Activated naive CD4-positive, alpha-beta T cell treated with anti-CD3 and anti-CD28 coated beads, Interleukin-2, amount 50 U/mL, for 72 hours (primary cell): ENCODE measurements around the gene FTO. TPM values are rescaled to one million over a fixed set of nuclear protein-coding genes. Genes with fewer than 3 reads are reported as not detected.

ENCODE experiments used
- ATAC-seq, 2 donors: fragments of 150-1000 bp; cut with Tn5 transposase; 2 replicates each; pipeline ENCODE4 v1.10.0; 2021; ENCODE audit warnings: mild to moderate bottlenecking in 2 of 2, moderate library complexity in 2 of 2
- DNase-seq, 2 donors: peaks; one replicate each; pipeline ENCODE4 v3.0.0; 2021 to 2022; ENCODE audit warnings: low spot score in 2 of 2
- H3K27ac Mint-ChIP-seq, 2 donors: one replicate each; pipeline ENCODE4 v1.8.0; 2022; ENCODE audit warnings: mild to moderate bottlenecking in 2 of 2, mixed read lengths in 2 of 2
- H3K36me3 Mint-ChIP-seq, 2 donors: one replicate each; pipeline ENCODE4 v1.8.0; 2022; ENCODE audit warnings: mixed read lengths in 2 of 2
- H3K9me3 Mint-ChIP-seq, 2 donors: one replicate each; pipeline ENCODE4 v1.8.0; 2022; ENCODE audit warnings: mixed read lengths in 2 of 2
- total RNA-seq, 2 donors: library from RNA; stranded (reverse); gene quantifications; one replicate each; pipeline ENCODE4 v1.2.3, GENCODE V29; 2022

FTO gene
- total RNA-seq, 2 donors from 2014 or later = 57.5 to 63.1 TPM

DNA sequence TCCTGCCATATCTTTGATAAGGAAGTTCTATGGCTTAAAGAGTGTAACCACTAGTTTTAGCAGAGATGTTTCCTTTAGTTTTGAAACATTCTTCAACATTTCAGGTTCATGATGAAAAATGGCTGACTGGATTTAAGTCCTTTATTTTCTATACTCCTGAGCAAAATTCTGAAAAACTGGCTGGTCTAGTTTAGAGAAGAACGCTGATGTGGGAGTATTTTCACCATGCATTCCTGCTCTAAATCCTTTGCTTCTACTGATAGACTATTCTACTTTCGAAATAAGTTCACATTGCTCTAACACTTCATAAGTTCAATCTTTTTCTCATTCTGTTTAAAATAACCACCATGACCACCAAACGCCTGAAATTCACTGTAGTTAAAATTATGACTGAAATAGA lies 281.9 kb downstream of the FTO start:
- Mint-ChIP-seq H3K36me3 (no peaks in the 10 kb centered on the region), H3K9me3 (no peaks in the 10 kb centered on the region), H3K27ac (no peak overlapping the region)
- ATAC-seq (no peak), DNase-seq (no peak)

DNA sequence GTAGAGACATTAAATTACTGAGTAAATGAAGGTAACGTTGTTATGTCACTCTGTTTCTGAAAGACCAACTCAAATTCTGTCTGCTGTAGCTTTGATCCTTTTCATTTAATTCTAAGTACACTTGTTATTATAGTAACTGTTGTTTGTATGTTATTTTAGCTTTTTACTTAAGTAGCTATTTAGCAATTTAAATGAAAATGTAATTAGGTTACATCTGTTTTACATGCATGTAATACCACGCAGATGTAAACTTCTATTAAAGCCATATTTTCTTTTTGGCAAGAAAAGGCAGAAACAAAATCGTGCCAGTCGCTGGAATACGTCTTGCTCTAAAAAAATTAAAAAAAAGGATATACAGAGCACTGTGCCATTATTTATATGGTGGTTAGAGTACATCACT lies 282.8 kb downstream of the FTO start:
- Mint-ChIP-seq H3K36me3 (no peaks in the 10 kb centered on the region), H3K9me3 (no peaks in the 10 kb centered on the region), H3K27ac (no peak overlapping the region)
- DNase-seq (no peak), ATAC-seq (no peak)

DNA sequence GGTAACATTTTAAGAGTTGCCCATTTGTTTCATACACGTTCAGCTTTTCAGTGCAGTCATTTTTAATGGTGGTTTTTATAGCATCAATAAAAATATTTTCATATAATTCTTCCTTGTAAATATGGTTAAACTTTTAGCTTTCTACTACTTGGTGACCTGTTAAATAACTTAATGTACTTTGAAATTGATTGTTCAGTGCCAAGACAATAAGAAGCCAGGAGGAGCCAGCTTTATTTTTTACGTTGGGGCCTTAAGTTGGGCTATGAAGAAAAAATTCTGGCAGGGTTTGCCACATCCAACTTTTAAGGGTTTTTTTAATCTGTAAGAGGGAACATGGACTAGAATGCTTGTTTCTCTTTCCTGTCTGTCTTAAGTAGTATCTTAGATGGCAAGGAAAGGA lies 284.2 kb downstream of the FTO start:
- H3K9me3 Mint-ChIP-seq = no peaks in the 10 kb centered on the region
- ATAC-seq (no peak), DNase-seq (no peak)
- H3K27ac Mint-ChIP-seq = no peak overlapping the region
- H3K36me3 Mint-ChIP-seq = no peaks in the 10 kb centered on the region

DNA sequence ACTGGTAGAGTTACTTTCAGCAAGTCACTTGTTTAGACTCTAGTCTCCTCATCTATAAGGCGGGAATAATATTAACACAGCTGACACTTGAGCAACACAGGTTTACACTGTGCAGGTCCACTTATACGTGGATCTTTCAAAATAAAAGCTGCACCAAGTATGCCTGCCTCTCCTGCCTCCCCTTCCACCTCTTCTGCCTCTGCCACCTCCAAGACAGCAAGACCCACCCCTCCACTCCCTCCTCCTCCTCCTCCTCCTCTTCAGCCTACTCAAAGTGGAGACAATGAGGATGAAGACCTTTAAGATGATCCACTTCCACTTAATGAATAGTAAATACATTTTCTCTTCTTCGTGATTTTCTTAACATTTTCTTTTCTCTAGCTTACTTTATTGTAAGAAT lies 285.6 kb downstream of the FTO start:
- Mint-ChIP-seq H3K36me3 (peaks cover under 1% of the 10 kb centered on the region in 2 donors), H3K9me3 (no peaks in the 10 kb centered on the region), H3K27ac (no peak overlapping the region)
- DNase-seq (no peak), ATAC-seq (no peak)

DNA sequence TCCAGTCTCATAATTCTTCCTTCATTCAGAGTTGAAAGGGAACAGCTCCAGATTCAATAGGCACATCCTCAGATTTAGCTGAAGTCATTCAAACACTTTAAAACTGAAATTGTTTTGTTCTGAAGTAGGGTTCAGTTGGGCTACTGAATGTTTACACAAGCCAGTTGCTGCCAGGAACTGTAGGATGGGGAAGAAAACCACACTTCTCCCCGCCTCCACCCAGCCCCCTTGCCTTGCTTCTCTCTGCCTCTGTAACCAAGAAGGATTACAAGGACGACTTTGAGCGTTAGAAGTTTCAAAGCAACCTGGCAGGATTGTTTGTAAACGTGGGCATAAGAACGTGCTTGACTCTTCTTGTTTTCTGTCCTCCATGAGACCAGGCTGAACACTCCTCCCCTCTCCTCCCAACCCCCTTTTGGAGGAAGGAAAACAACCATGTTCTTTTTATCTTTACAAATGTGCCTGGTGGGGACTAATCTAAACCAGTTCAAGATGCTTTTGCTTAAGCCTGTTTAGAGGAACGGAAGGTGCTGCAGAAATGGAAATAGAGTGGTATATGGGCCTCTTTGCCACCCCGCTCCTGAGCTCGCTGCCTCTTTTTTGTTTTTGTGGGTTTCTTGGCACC lies 287.9 kb downstream of the FTO start:
- no peak for DNase-seq
- Mint-ChIP-seq H3K36me3 (peaks cover 21 to 22% of the 10 kb centered on the region in 2 donors), H3K9me3 (peaks cover 0 to 7% of the 10 kb centered on the region in 2 donors), H3K27ac (peak overlapping the region in 1 of 2 donors; percentile 6)
- no peak for ATAC-seq

DNA sequence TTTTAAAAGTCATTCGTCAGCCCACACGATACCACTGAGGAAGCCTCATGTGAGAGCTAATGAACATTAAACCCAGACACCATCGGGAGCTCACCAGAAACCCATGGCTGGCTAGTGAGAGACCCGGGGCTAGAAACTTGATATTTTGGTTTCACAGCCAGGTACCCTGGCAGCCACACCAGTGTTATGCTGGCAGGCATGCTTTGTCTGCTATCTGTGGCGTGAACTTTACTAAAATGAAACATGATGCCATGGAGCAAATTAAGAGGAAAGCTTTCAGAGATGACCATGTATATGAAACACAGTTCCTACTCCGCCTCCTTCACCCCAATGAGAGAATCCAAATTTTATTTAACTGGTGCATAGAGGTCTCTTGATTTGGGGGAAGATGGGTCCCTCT lies 291.4 kb downstream of the FTO start:
- Mint-ChIP-seq H3K36me3 (peaks cover 21 to 23% of the 10 kb centered on the region in 2 donors), H3K27ac (peak overlapping the region in 1 of 2 donors; percentile 59), H3K9me3 (peaks cover 0 to 8% of the 10 kb centered on the region in 2 donors)
- no peak for DNase-seq
- ATAC-seq = no peak

DNA sequence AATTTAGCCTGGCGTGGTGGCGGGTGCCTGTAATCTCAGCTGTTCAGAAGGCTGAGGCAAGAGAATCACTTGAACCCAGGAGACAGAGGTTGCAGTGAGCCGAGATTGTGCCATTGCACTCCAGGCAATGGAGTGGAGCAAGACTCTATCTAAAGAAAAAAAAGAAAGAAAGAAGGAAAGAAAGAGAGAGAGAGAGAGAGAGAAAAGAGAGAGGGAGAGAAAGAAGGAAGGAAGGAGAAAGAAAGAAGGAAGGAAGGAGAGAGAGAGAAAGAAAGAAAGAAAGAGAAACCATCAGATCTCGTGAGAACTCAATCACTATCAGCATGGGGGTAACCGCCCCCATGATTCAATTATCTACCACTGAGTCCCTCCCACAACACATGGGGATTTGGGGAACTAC lies 293.0 kb downstream of the FTO start:
- no peak overlapping the region for H3K27ac Mint-ChIP-seq
- ATAC-seq = no peak
- no peak for DNase-seq
- H3K9me3 Mint-ChIP-seq = peaks cover 0 to 8% of the 10 kb centered on the region in 2 donors
- peaks cover 21 to 27% of the 10 kb centered on the region in 2 donors for H3K36me3 Mint-ChIP-seq

DNA sequence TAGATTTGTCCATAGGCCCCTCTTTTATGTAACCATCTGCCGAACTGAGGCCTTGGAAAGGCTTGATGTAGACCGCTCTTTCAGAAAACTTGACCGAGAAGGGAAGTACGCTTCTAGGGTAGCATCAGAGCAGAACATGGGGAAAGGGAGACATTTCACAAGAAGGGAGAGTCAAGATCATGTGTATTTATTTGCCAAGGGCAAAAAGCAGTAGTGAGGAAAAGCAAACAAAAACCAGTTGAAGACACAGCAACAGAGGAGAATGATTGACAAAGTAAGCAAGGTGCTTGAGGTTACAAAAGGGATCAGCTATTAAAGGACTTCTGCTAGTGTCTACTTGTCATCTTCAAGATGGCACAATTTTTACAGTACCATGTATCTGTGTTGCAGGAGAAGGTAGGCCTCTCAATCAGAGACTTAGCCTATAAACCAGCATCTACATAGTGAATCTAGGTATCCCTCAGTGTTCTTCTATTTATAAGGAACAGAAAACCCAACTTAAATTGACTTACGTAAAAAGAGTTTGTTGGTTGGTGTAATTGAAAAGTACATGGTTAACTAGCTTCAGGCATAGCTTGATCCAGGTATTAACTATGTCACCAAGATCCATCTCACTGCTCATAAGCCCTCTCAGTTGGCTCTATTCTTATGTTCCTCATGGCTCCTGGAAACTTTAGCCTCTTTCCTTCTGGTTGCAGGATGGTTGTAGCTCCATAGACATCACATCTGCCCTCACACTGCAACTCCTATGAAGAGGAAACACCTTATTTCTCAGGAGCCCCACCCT lies 294.3 kb downstream of the FTO start:
- no peak overlapping the region for H3K27ac Mint-ChIP-seq
- H3K36me3 Mint-ChIP-seq = peaks cover 21 to 27% of the 10 kb centered on the region in 2 donors
- peaks cover 0 to 8% of the 10 kb centered on the region in 2 donors for H3K9me3 Mint-ChIP-seq
- no peak for ATAC-seq
- DNase-seq = no peak

DNA sequence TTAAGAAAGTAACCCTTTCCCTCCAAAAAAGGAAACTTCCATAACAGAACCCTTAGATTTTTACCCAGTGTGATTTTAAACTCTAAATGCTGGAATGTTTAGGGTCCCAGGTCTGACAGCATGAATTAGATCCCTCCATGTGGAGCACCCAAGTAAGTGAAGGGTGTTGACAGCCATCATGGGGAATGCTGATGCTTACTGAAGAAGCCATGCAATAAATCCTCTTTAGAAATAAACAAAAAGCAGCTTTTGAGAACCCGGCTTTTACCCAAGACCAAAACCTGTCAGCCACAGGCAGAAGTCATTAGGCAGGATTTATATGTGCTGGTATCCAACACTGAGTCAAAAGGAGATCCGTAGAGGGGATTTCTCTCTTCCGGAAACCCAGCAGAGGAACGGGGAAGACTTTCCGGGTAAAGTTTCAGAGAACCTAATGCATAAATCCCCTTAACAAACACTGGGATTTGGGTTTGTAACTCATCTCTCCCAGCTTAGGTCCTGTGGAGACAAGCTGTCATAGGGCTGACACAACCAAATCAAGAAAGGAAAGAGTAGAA lies 295.1 kb downstream of the FTO start:
- peaks cover 0 to 8% of the 10 kb centered on the region in 2 donors for H3K9me3 Mint-ChIP-seq
- DNase-seq = no peak
- H3K36me3 Mint-ChIP-seq = peaks cover 21 to 27% of the 10 kb centered on the region in 2 donors
- no peak overlapping the region for H3K27ac Mint-ChIP-seq
- no peak for ATAC-seq

DNA sequence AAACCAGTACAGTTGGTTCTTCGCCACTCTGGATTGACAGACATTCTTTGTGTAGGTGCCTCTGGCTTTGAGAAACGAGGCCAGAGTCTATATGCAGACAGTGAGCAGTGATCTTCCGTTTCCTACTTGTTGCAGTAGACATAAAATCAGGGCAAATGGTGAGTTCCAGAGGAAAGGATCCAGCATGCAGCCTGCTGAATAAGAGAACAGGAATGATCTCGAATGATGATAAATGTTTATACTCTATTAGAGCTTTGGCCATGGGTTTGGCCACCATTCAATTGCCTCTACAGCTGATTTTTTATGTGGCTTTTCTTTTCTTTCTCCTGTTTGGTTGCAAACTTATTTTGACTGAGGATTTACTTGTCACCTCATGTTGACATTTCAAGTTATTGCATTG lies 295.9 kb downstream of the FTO start:
- ATAC-seq (no peak), DNase-seq (no peak)
- Mint-ChIP-seq H3K27ac (no peak overlapping the region), H3K9me3 (peaks cover 0 to 8% of the 10 kb centered on the region in 2 donors), H3K36me3 (peaks cover 18 to 24% of the 10 kb centered on the region in 2 donors)

DNA sequence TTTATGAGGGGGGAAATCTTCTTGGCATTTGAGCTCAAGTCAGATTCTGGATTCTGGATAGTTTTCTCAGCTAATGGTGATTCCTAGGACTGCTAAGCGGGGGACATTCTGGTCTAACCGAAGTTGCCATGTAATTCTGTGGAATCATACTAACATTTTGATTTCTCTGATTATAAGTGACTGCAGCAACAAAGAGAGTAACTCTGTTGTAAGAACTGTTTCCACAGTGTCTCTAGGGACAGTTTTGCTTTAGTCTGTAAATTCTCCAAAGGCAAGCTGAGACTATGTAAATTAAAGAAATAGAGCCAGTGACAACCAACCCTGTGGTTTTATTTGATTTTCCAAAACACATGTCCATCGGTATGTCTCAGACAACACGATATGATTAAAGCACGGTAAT lies 296.4 kb downstream of the FTO start:
- Mint-ChIP-seq H3K36me3 (peaks cover 12 to 18% of the 10 kb centered on the region in 2 donors), H3K9me3 (peaks cover 0 to 8% of the 10 kb centered on the region in 2 donors), H3K27ac (no peak overlapping the region)
- DNase-seq (no peak), ATAC-seq (no peak)

DNA sequence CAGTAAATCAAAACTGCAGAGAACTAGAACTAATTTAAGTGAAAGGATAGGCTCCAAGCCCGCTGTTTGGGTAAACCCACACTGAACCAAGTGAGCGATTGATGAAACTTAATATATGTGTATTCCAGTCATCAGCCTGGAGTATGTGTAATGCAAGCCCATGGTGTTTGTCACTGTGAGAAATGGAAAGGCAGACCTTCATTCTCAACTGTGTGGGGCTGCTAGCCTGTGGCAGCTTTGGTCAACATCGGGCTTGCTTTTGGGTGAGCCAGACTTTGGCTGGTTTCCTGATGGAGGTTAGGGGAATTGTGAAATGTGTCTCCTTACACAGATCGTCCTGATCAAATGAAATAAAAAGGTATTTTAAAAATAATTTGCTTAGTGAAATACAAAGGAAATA lies 302.7 kb downstream of the FTO start:
- no peak for ATAC-seq
- Mint-ChIP-seq H3K36me3 (peaks cover 3 to 12% of the 10 kb centered on the region in 2 donors), H3K9me3 (no peaks in the 10 kb centered on the region), H3K27ac (no peak overlapping the region)
- no peak for DNase-seq

DNA sequence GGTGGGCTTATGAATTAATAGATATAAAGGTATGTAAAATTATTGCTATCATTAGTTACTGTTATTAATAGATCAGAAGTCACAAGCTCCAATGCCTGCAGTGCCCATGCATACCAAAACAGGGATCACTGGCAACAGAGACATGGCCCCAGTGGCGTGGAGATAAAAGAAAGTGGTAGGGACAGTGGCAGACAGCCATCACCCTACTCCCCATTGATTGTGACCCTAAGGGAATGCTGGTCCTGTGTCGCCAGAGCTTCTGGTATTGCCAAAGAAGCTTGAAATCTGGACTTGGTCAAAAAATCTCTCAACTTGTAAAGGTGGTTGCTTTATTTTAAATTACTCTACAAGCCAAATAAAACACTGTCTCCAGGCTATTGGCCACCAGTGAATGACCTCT lies 303.5 kb downstream of the FTO start:
- H3K9me3 Mint-ChIP-seq = peaks cover 5% of the 10 kb centered on the region in 2 donors
- H3K27ac Mint-ChIP-seq = no peak overlapping the region
- no peak for ATAC-seq
- no peak for DNase-seq
- H3K36me3 Mint-ChIP-seq = peaks cover 6 to 19% of the 10 kb centered on the region in 2 donors

DNA sequence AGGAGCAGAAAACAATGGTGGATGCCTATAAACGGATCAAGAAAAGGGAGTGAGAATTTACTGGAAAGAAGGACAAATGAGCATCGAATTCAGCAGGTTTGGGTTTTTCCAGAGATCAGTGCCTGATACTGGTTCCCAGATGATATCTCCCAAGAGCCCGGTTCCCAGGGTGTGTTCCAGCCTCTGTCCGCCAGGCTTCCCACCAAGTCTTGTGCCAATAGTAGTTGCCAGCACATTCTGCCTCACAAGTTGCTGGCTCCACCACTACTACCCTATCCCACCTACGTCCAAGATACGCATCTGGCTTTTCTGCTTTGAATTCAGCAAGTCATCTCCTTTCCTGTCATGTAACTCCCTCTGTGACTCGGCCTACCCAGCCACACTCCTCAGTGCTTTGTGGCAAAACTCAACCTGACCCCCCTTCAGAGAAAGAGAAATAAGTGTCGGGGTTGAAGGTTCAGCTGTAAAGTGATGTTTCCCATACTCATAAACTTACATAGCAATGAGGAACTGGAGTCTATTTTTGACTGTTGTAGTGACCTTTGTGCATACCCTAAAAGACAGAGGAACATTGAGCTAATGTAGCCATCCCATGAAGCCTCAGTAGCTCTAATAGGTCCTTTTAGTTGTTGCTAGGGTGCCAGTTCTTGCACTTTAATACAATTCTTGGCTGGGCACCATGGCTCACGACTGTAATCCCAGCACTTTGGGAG lies 305.7 kb downstream of the FTO start:
- DNase-seq = no peak
- Mint-ChIP-seq H3K36me3 (peaks cover 17 to 19% of the 10 kb centered on the region in 2 donors), H3K27ac (no peak overlapping the region), H3K9me3 (peaks cover 5% of the 10 kb centered on the region in 2 donors)
- no peak for ATAC-seq

DNA sequence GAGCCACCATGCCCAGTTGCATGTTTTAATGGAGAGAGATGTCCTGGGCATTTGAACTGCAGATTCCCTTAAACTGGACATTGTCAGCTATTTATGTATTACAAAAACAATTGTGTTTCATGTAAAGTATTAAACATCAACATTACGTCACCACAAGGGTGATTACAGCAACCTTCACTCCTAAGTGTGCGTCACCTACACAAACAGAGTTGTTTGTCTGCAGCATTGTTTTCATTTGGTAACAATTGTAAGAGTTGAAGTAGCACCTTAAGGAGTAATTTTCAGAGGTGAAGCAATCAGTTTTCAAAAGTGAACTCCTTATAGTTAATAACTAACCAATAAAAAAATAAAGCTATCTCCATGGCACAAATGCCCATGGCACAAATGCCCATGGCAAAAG lies 311.2 kb downstream of the FTO start:
- H3K27ac Mint-ChIP-seq = no peak overlapping the region
- peaks cover 38 to 40% of the 10 kb centered on the region in 2 donors for H3K36me3 Mint-ChIP-seq
- no peak for DNase-seq
- peaks cover 5 to 19% of the 10 kb centered on the region in 2 donors for H3K9me3 Mint-ChIP-seq
- no peak for ATAC-seq

DNA sequence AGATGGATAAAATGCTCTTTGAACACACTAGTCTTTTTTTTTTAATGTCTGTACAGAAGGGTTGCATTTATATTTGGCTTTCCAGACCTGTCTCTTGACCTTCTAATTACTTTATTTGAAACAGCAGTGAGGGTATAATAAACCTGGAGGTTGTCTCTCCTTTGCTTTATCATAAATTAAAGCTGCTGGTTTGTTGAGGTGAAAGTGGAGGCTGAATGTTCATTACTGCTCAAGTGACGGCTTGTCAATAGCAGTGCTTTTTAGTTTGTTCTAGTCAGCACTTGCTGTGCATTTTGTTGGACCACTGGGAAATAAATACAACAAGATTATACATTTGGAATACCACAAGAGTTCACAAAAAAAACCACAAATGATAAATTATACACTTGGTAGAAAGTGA lies 318.4 kb downstream of the FTO start:
- peaks cover 28 to 39% of the 10 kb centered on the region in 2 donors for H3K36me3 Mint-ChIP-seq
- DNase-seq = no peak
- no peak for ATAC-seq
- H3K9me3 Mint-ChIP-seq = peaks cover 3 to 14% of the 10 kb centered on the region in 2 donors
- no peak overlapping the region for H3K27ac Mint-ChIP-seq

DNA sequence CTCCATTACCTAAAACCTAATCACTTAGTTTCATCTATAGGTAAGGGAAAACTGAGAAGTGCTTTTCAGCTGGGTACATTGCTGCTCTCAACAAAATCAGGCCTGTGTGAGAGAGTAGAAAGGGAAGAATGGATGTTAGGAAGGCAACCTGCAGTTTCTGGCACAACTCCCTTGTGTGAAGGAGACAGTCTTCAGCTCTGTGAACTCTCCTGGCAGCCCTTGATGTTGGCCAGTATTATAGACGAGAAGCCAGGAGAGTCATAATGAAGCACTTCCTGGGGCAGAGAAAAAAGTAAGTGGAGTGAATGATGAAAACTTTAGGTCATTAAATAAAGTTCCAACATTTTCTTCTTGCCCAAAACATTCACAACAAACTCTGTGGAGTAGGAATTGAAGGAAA lies 322.5 kb downstream of the FTO start:
- H3K9me3 Mint-ChIP-seq = peaks cover 3 to 4% of the 10 kb centered on the region in 2 donors

More for the DNA sequence above, 322.5 kb downstream of the FTO start:
- ATAC-seq (no peak), DNase-seq (no peak)
- Mint-ChIP-seq H3K27ac (peak overlapping the region in 1 of 2 donors; percentile 44), H3K36me3 (peaks cover 34 to 42% of the 10 kb centered on the region in 2 donors)
